Lower lobe of right lung (tissue), 2 donors: ENCODE measurements around the gene ZNFX1. TPM values are rescaled to one million over a fixed set of nuclear protein-coding genes. Genes with fewer than 3 reads are reported as not detected.

ENCODE experiments used
- ATAC-seq, 2 donors: fragments of 200-7000 bp; cut with Tn5 transposase; one replicate each; pipeline ENCODE4 v1.9.1; 2020 to 2022; ENCODE audit warnings: mild to moderate bottlenecking in 2 of 2, moderate library complexity in 2 of 2
- DNase-seq: peaks from one replicate; pipeline ENCODE4 v3.0.0-alpha.2; 2020
- H3K27ac ChIP-seq: fragments of 200-600 bp; one replicate; pipeline ENCODE4 v1.8.0; 2022
- H3K27me3 ChIP-seq: fragments of 200-600 bp; one replicate; pipeline ENCODE4 v1.8.0; 2022; ENCODE audit warnings: low read depth
- H3K36me3 ChIP-seq: fragments of 200-600 bp; one replicate; pipeline ENCODE4 v1.8.0; 2022; ENCODE audit warnings: mild to moderate bottlenecking
- H3K4me1 ChIP-seq: fragments of 200-600 bp; one replicate; pipeline ENCODE4 v1.8.0; 2022
- H3K4me3 ChIP-seq: fragments of 200-600 bp; one replicate; pipeline ENCODE4 v1.8.0; 2022; ENCODE audit warnings: mild to moderate bottlenecking
- H3K9me3 ChIP-seq: fragments of 200-600 bp; one replicate; pipeline ENCODE4 v1.8.0; 2022
- CTCF ChIP-seq: fragments of 200-600 bp; IDR thresholded peaks from one replicate; pipeline ENCODE4 v1.8.0; 2022; ENCODE audit warnings: antibody characterized with exemption, mild to moderate bottlenecking
- intact Hi-C: fragments of 100-400 bp; cut with DNase I; formaldehyde crosslinking; loops from one replicate; pipeline ENCODE4 v1.11.0; 2022
- total RNA-seq: library from RNA; stranded (reverse); fragmentation: NEBNext Ultra II Directional; extraction: Animal tissue kit (Norgen Biotek cat#: 25700); gene quantifications from one replicate; pipeline ENCODE4 v1.2.1, GENCODE V29; 2021
- donor health status: DM: no; HTN: yes; CAD: no; lungs with severe emphysema.

The ZNFX1 gene
- total RNA-seq, 1 donor from 2014 or later, result 53.9 TPM

DNA sequence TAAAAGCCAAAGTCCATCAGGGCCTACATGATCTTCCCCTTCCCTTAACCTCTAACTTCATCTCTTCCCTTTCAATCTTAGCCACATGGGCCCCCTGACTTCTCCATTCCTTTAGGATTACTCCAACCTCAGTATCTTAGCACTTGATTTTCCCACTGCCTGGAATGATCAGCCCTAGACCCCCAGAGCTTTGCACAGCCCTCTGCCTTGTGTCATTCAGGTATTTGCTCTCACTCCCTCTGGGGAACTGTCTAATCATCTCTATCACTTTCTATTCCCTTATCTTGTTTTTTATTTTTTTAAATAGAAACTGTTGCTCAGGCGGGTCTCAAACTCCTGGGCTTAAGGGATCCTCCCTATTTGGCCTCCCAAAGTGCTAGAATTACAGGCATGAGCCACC lies 13.3 kb upstream of the ZNFX1 start:
- intact Hi-C loops, result no loop called here
- Histone ChIP-seq H3K27ac (no peak overlapping the region), H3K9me3 (peaks cover 11% of the 10 kb centered on the region), H3K36me3 (peaks cover 63% of the 10 kb centered on the region), H3K4me3 (no peak overlapping the region), H3K27me3 (no peaks in the 10 kb centered on the region), H3K4me1 (peaks cover 11% of the 10 kb centered on the region)
- no peak for TF ChIP-seq CTCF
- ATAC-seq, result no peak
- DNase-seq, result no peak

DNA sequence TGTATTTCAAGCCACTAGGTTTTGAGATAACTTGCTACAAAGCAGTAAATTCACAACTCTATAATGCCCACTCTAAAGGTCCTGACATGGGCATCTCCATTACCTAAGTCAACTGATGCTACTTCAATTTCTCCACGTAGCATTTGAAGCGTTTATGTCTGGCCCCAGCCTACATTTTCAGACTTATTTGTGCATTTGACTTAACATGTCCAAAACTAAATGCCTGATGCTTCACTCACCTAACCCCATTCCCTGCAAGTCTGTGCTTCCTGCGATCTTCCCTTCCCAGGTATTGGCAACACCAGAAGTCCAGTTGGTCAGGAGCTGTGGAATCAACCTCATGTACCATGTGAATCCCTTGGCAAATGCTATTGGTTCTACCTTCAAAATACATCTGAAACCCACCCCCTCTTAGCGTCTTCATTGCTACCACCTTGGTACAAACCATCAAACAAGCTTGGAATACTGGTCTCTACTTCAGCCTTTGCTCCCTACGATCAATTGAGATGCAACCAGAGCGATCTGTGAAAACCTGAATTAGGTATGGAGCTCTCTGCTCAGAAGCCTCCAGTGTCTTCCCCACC lies 12.8 kb upstream of the ZNFX1 start:
- Histone ChIP-seq H3K9me3 (peaks cover 16% of the 10 kb centered on the region), H3K4me1 (peaks cover 11% of the 10 kb centered on the region), H3K27ac (no peak overlapping the region), H3K4me3 (no peak overlapping the region), H3K27me3 (no peaks in the 10 kb centered on the region), H3K36me3 (peaks cover 68% of the 10 kb centered on the region)
- intact Hi-C loops, result no loop called here
- no peak for TF ChIP-seq CTCF
- DNase-seq, result no peak
- no peak for ATAC-seq

DNA sequence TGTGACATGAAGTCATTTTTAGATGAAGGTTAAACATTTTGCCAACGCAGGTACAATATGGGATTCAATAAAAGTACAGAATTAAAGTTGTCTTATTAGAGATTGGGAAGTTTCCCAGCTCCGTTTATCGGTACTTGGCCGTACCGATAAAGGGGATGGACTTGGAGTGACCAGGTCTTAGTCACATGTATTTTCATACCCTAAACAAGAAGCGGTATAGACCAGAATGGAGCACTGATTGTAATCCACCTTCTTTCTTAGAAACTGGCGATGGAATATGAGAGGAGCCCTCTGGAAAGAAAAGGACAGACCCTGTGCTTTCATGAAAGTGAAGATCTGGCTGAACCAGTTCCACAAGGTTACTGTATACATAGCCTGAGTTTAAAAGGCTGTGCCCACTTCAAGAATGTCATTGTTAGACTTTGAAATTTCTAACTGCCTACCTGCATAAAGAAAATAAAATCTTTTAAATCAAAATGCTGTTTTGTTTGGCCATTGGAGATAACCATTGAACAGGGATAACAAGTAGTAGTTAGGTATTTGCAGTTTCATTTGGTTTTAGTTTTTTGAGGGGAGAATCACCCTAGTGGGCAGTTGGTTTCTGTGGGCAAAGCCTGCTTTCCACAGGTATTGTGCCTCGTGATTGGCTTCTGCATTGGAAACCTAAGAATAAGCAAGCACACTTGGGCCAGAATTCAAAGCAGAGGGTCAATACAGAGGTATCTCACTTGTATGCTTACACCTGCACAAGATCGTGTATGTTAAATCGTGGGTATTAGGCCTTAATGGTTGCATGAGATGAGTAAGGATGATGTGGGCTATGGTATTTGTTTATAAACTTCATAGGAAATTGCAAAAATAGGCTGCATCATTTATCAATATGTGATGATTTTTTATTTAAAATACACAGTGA lies 11.2 kb upstream of the ZNFX1 start:
- H3K9me3 ChIP-seq, result peaks cover 24% of the 10 kb centered on the region
- DNase-seq (no peak), ATAC-seq (peak; percentile 76 to 83)
- intact Hi-C loops, result no loop called here
- no peaks in the 10 kb centered on the region for H3K27me3 ChIP-seq
- peaks cover 85% of the 10 kb centered on the region for H3K36me3 ChIP-seq
- H3K4me1 ChIP-seq, result peaks cover 11% of the 10 kb centered on the region
- no peak overlapping the region for H3K4me3 ChIP-seq
- TF ChIP-seq CTCF, result no peak
- H3K27ac ChIP-seq, result peak overlapping the region; percentile 37

DNA sequence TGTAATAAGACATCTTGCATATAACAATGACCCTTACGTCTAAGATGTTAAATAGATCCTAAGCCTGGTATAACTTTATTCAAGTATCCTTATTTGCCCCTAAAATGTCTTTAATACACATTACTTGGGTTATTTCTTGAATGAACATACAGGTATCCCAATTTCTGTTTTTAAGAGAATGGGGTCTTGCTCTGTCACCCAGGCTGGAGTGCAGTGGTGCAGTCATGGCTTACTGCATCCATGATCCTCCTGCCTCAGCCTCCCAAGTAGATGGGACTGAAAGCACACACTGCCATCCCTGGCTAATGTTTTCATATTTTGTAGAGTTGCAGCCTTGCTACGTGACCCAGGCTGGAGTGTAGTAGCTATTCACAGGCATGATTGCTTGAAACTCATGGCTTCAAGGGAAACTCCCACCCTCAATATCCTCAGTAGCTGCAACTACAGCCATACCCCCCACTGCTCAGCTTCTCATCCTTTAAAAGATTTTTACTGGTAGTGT lies 10.4 kb upstream of the ZNFX1 start:
- Histone ChIP-seq H3K27me3 (no peaks in the 10 kb centered on the region), H3K4me3 (no peak overlapping the region), H3K27ac (peak overlapping the region; percentile 37), H3K9me3 (peaks cover 24% of the 10 kb centered on the region), H3K4me1 (peaks cover 14% of the 10 kb centered on the region), H3K36me3 (peaks cover 92% of the 10 kb centered on the region)
- intact Hi-C loops, result no loop called here
- DNase-seq (no peak), ATAC-seq (peak in 1 of 2 donors; percentile 4)
- no peak for TF ChIP-seq CTCF

DNA sequence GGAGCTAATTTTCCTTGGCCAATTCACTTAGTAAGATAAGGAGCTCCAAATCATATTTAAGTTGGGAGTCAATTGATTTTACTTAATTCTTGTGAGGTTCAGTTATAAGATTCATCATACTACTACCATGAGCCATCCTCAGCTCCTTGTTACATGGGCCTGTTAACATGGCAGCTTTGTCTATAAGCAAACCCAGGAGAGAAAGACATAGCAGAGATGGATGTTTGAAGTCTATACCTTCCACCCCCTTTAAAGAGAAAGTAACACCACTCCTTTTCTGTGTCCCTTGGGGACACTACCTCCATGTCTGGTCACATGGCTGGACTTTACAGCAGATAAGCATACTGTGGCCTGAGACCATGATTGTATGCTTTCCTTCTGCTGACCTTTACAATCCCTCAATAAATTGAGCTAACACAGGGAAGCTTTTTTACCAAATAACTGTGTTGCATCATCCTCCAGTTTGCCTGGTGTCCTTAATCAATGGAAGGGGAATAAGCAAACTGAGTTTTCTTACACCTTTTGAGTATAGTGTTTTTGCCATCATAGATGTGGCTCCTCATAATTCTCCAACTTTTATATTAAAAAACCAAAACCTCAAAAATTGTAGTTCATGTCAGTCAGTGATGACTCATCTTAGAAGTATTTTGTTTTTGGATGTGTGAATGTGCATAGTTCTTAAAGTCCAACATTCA lies 9.8 kb upstream of the ZNFX1 start:
- ATAC-seq (no peak), DNase-seq (no peak)
- Histone ChIP-seq H3K36me3 (peaks cover 98% of the 10 kb centered on the region), H3K4me3 (no peak overlapping the region), H3K27ac (no peak overlapping the region), H3K27me3 (no peaks in the 10 kb centered on the region), H3K9me3 (peaks cover 25% of the 10 kb centered on the region), H3K4me1 (peaks cover 20% of the 10 kb centered on the region)
- TF ChIP-seq CTCF, result no peak
- intact Hi-C loops, result no loop called here
